ENCODE results near the gene BICD2.

The BICD2 gene

GRCh38 chr9:92740969-92741368, 23.7 kb downstream of the BICD2 start:
- H3K27me3 ChIP-seq (ENCODE audit: insufficient read depth, low read length, poor library complexity): no peaks in the 10 kb centered on the region
- no peaks in the 10 kb centered on the region for H3K4me1 ChIP-seq (ENCODE audit: insufficient read depth, low read length)
- no peak overlapping the region for H2AFZ ChIP-seq (ENCODE audit: low read depth, low read length)
- H3K27ac ChIP-seq (ENCODE audit: low read length): no peak overlapping the region
- no peak overlapping the region for H3K4me2 ChIP-seq (ENCODE audit: insufficient read depth, low read length)
- peaks cover 80% of the 10 kb centered on the region for H4K20me1 ChIP-seq (ENCODE audit: insufficient read depth, low read length)
- H3K4me3 ChIP-seq (ENCODE audit: low read depth in 1 of 2, low read length in 2 of 2): no peak overlapping the region
- TF ChIP-seq EZH2 (IDR thresholded peaks at IDR 0.05; ENCODE audit: borderline replicate concordance, low read depth, low read length, severe bottlenecking) (no peak), CTCF (IDR thresholded peaks at IDR 0.05; ENCODE audit: borderline replicate concordance, extremely low read depth, low read length, poor library complexity, severe bottlenecking) (no peak)
- DNase-seq (no peak), ATAC-seq (ENCODE audit: insufficient read depth, low read depth) (no peak)
- H3K9ac ChIP-seq (ENCODE audit: low read depth, low read length): no peak overlapping the region
- H3K79me2 ChIP-seq (ENCODE audit: insufficient read depth, low read length): peaks cover 97% of the 10 kb centered on the region
- no peaks in the 10 kb centered on the region for H3K36me3 ChIP-seq (ENCODE audit: insufficient read depth, low read length)
- H3K9me3 ChIP-seq (ENCODE audit: insufficient read depth, low read length, severe bottlenecking): no peaks in the 10 kb centered on the region

- H3K27me3 ChIP-seq (ENCODE audit: insufficient read depth, low read length, poor library complexity): no peaks in the 10 kb centered on the region
- H3K4me3 ChIP-seq (ENCODE audit: low read depth in 1 of 2, low read length in 2 of 2): no peak overlapping the region
- no peak for DNase-seq
- TF ChIP-seq CTCF (IDR thresholded peaks at IDR 0.05; ENCODE audit: borderline replicate concordance, extremely low read depth, low read length, poor library complexity, severe bottlenecking): no peak
- no peak for ATAC-seq (ENCODE audit: insufficient read depth, low read depth)
- H3K36me3 ChIP-seq (ENCODE audit: insufficient read depth, low read length): no peaks in the 10 kb centered on the region
- no peak overlapping the region for H3K27ac ChIP-seq (ENCODE audit: low read length)
- no peaks in the 10 kb centered on the region for H3K4me1 ChIP-seq (ENCODE audit: insufficient read depth, low read length)
- H3K4me2 ChIP-seq (ENCODE audit: insufficient read depth, low read length): no peak overlapping the region
- H2AFZ ChIP-seq (ENCODE audit: low read depth, low read length): no peak overlapping the region
- H3K79me2 ChIP-seq (ENCODE audit: insufficient read depth, low read length): peaks cover 97% of the 10 kb centered on the region
- H3K9ac ChIP-seq (ENCODE audit: low read depth, low read length): no peak overlapping the region
- no peaks in the 10 kb centered on the region for H3K9me3 ChIP-seq (ENCODE audit: insufficient read depth, low read length, severe bottlenecking)
- H4K20me1 ChIP-seq (ENCODE audit: insufficient read depth, low read length): peaks cover 80% of the 10 kb centered on the region
Measured at GRCh38 chr9:92740446-92740961, 24.1 kb downstream of the BICD2 start.

GRCh38 chr9:92740009-92740408, 24.6 kb downstream of the BICD2 start:
- Histone ChIP-seq H4K20me1 (ENCODE audit: insufficient read depth, low read length) (peaks cover 80% of the 10 kb centered on the region), H3K4me1 (ENCODE audit: insufficient read depth, low read length) (no peaks in the 10 kb centered on the region), H3K36me3 (ENCODE audit: insufficient read depth, low read length) (no peaks in the 10 kb centered on the region), H3K9me3 (ENCODE audit: insufficient read depth, low read length, severe bottlenecking) (no peaks in the 10 kb centered on the region), H3K27me3 (ENCODE audit: insufficient read depth, low read length, poor library complexity) (no peaks in the 10 kb centered on the region), H3K79me2 (ENCODE audit: insufficient read depth, low read length) (peaks cover 97% of the 10 kb centered on the region), H3K4me2 (ENCODE audit: insufficient read depth, low read length) (no peak overlapping the region), H2AFZ (ENCODE audit: low read depth, low read length) (no peak overlapping the region), H3K4me3 (ENCODE audit: low read depth in 1 of 2, low read length in 2 of 2) (no peak overlapping the region), H3K9ac (ENCODE audit: low read depth, low read length) (no peak overlapping the region), H3K27ac (ENCODE audit: low read length) (no peak overlapping the region)
- ATAC-seq (ENCODE audit: insufficient read depth, low read depth): no peak
- no peak for TF ChIP-seq CTCF (IDR thresholded peaks at IDR 0.05; ENCODE audit: borderline replicate concordance, extremely low read depth, low read length, poor library complexity, severe bottlenecking)
- TF ChIP-seq EZH2 (IDR thresholded peaks at IDR 0.05; ENCODE audit: borderline replicate concordance, low read depth, low read length, severe bottlenecking): no peak
- no peak for DNase-seq
